SU-DHL-6 (cell line): Measurements from ENCODE around the gene PNMA1.

ENCODE experiments used
- EZH2phosphoT487 ChIP-seq: fragments of 200-600 bp; sonication (generic), shearing (Covaris generic); conservative IDR thresholded peaks from 2 replicates; pipeline ENCODE4 v1.6.1; 2018; ENCODE audit warnings: mild to moderate bottlenecking, antibody characterized with exemption, low read length, moderate library complexity, mixed read lengths
- TF ChIP-seq, protein P1 (sequence below): fragments of 200-600 bp; sonication (generic); IDR thresholded peaks from one replicate; pipeline ENCODE4 v1.5.1; 2017; ENCODE audit warnings: antibody characterized with exemption, mild to moderate bottlenecking, low read length, moderate library complexity; ENCODE audit not compliant: insufficient read depth, poor library complexity, severe bottlenecking

DNA sequence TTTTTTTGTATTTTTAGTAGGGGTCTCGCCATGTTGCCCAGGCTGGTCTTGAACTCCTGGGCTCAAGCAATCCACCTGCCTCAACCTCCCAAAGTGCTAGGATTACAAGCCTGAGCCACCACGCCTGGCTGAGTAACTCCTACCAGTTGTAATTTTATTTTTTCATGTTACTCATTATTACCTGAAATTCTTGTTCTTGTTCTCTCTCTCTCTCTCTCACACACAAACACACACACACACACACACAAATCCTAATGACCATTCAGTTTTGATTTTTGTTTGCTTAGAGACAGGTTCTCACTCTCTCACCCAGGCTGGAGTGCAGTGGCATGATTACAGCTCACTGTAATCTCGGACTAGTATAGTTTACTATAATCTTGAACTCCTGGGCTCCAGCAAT, 39.2 kb downstream of the PNMA1 start:
- TF ChIP-seq, protein P1, sequence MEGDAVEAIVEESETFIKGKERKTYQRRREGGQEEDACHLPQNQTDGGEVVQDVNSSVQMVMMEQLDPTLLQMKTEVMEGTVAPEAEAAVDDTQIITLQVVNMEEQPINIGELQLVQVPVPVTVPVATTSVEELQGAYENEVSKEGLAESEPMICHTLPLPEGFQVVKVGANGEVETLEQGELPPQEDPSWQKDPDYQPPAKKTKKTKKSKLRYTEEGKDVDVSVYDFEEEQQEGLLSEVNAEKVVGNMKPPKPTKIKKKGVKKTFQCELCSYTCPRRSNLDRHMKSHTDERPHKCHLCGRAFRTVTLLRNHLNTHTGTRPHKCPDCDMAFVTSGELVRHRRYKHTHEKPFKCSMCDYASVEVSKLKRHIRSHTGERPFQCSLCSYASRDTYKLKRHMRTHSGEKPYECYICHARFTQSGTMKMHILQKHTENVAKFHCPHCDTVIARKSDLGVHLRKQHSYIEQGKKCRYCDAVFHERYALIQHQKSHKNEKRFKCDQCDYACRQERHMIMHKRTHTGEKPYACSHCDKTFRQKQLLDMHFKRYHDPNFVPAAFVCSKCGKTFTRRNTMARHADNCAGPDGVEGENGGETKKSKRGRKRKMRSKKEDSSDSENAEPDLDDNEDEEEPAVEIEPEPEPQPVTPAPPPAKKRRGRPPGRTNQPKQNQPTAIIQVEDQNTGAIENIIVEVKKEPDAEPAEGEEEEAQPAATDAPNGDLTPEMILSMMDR, result no peak
- TF ChIP-seq EZH2phosphoT487, result no peak
